GM19438 (cell line): ENCODE measurements around the gene RENBP.

Source experiments
- ATAC-seq: cut with Tn5 transposase; IDR thresholded peaks from one replicate; pipeline ENCODE4 v1.9.1; 2021; ENCODE audit warnings: low read depth; ENCODE audit not compliant: unreplicated experiment

RENBP gene

GRCh38 chrX:153956044-153956907 is 11.8 kb upstream of the RENBP start:
- ATAC-seq, result no peak

GRCh38 chrX:153955228-153955732 is 10.8 kb upstream of the RENBP start:
- no peak for ATAC-seq

- no peak for ATAC-seq
These were observed 10.2 kb upstream of the RENBP start for GRCh38 chrX:153954558-153955227.

- ATAC-seq, result no peak
These were observed 9.6 kb upstream of the RENBP start for GRCh38 chrX:153953892-153954557.

- peak; percentile 49 for ATAC-seq
These were observed 8.9 kb upstream of the RENBP start for GRCh38 chrX:153953342-153953830.

- ATAC-seq, result no peak
These were observed 8.1 kb upstream of the RENBP start for GRCh38 chrX:153952373-153953026.

- ATAC-seq, result no peak
These were observed 7.4 kb upstream of the RENBP start for GRCh38 chrX:153951683-153952372.

GRCh38 chrX:153950127-153950526 is 5.7 kb upstream of the RENBP start:
- ATAC-seq, result no peak

- ATAC-seq, result no peak
These were observed 4.7 kb upstream of the RENBP start for GRCh38 chrX:153948847-153949805.

- ATAC-seq, result no peak
These were observed 3.6 kb upstream of the RENBP start for GRCh38 chrX:153948002-153948466.

GRCh38 chrX:153947009-153947769 is 2.7 kb upstream of the RENBP start:
- ATAC-seq, result no peak

GRCh38 chrX:153945956-153946943 is 1.8 kb upstream of the RENBP start:
- ATAC-seq, result no peak

- no peak for ATAC-seq
These were observed 332 bp upstream of the RENBP start for GRCh38 chrX:153944800-153945150.

GRCh38 chrX:153941336-153942252 is 2.8 kb downstream of the RENBP start:
- ATAC-seq, result no peak

GRCh38 chrX:153939573-153939972 is 4.9 kb downstream of the RENBP start:
- no peak for ATAC-seq

- ATAC-seq, result no peak
These were observed 6.1 kb downstream of the RENBP start for GRCh38 chrX:153938226-153938786.
